ENCODE results near the gene ADCY6.

ADCY6 gene

DNA sequence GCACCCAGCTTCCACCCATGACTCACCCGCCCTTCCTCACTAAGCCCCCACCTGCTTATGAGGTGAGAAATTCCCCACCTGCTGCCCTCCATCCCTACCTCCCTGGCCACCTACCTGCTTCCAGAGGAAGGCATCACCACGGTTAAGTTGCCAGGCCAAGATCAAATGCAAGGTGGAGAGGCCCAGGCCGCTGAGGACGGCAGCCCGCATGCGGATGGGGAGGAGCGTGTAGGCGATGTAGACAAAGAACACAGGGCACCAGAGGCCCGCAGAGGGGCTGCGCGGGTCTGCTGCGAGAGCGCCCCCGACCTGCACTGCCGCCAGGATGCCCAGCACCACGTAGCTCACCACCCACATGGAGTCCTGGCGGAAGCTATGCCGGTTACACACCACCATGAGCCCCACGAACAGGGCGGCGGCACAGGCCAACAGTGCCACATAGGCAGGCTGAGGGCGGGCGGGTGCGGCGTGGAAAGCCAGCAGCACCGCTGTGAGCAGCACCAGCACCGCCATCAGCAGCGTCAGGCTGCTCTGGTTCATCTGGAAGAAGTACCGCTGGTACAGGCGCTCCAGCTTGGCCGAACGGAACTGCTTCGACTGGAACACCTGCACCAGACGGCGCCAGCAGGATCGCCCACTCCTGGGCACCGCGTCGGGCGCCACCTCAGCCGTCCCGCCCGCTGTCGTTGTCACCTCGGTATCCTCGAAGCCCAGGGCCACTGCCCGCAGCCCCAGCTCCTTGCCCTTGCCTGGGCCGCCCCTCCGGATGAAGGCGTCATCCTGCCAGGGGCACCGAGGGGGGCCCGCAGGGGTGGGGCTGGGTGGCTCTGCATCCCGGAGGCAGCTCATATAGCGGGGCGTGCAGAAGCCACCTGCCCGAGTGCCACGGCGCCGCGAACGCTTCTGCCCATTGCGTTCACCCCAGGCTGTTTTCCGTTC is 6.2 kb downstream of the ADCY6 start:
- DNase-seq, result no peak

DNA sequence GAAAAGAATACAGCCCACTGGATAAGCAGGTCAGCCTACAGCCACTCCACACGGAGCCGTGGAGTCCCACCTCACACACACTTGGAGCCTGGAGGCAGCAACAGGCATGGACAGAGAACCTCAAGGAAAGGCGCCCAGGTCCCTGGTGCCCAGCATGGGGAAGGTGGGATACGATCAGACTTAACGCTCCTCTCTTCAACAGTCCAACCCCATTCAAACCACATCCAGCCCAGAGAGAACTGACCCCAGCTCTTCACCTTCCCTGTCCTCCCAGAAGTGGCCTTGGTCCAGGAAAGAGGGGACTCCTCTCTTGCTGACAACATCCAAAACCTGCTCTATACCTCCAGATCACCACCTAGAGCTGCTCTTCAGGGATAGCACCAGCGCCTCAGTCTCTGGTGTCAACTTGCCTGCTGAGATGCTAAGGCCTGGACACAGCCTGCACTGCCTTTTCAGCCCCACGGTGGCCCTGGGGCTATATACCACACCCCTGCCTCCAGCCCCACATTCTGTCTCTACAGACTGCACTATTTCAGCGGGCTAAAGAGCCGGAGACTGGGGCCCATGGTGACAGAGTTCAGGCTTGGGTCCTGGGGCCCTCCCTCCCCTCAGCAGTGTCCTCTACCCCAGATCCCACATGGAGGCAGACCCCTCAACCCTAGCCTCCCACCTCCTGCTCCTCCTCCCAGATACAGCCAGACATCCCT is 7.0 kb downstream of the ADCY6 start:
- DNase-seq, result no peak

DNA sequence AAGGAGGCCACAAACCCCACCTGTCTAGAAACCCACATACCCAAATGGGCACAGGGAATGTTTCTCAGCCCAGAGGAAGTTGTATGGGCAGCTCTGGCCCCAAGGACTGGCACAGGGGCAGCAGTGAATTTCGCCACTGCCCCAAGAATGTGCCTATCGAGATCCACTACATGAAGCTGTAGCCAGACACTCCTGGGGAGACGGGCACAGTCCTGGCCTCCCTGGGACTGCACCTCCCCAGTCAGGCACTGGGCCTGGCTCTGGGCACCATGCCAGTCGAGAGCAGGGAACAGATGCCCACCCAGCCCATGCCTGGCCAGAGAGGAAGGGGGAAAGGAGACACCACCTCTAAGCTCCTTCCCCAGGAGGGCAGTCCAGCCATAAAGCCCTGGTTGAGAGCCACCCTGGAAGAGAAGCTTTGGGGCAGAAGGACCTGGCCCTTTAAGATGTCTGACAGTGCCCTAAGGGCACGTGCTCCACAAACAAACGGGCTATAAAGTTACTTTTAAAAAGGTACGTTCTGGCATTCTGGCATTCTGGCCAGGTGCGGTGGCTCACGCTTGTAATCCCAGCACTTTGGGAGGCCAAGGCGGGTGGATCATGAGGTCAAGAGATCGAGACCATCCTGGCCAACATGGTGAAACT is 8.4 kb downstream of the ADCY6 start:
- no peak for DNase-seq

- peak; percentile 40 for DNase-seq
These were observed 9.0 kb downstream of the ADCY6 start for GRCh38 chr12:48779869-48780268.

DNA sequence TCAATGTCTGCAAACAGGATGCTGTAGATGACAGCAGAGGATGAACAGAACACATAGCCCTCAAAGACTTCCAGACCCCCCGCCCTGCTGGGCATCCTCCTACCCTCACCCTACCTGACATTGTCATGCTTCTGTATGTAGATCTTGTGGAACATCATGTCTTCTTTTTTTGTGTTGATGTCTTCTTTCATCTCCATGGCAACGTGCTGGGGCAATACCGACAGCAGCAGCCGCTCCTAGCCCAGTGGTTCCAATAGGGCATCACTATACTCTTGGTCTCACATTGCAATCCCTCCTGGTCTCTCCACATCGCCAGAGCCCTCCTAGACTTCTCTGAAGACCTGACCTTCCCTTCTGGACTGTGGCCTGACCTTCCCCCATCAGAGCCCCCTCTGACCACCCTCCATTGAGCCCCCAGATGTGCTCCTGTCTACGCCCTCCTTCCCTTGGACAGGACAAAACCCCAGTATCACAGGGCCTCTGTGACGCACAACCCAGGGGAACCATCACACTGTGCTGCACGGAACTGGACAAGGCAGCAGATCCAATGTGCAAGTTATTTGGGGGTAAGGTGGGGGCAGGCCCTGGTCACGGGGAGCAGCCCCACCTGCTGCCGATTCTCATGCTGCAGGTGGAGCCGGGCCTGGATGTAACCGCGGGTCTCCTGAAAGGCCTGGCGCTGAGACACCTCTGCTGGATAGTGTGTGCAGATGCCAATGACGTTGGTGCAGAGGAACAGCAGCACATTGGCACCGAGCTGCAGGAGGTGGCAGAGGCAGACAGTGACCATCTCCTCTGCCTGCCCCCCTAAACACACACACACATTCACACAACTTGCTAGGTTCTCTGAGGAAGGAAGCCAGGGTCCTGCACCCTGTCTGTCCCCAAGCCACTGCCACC is 11.1 kb downstream of the ADCY6 start:
- no peak for DNase-seq

DNA sequence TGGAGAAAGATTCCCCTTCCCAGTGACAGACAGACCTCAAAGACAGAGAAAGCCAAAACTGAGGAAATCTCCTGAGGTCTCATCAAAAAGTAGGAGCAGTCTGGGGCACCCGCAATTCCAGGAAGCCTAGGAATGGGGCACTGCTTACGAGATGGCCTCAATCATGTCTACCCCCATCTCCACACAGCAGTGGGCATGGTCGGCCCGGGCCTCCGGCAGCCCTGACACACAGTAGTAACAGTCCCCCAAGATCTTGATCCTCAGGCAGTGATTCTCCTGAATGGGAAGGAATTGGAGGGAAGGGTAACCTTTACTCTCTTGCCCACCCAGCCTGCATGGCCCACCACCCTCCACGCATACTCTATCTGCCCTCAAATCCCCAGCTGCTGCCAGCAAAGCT is 11.9 kb downstream of the ADCY6 start:
- no peak for DNase-seq

GRCh38 chr12:48775991-48776649 is 12.8 kb downstream of the ADCY6 start:
- no peak for DNase-seq

DNA sequence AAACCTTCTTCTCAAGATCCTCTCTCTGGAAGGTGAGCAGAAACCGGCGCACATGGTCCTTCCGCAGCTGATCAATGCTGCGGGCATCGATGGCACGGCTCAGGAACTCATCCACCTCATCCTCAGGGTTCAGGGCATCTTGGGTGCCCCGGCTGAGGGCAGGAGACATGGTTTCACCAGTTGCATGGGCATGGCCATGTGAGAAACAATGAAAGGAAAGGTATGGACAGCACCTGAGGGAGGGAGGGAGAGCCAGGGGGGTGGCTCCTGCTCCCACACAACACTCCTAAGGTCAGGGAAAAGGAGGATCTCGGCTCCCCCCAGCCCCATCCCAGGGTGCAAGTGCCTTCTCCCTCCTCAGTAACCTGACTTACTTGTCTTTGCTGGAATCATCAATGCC is 13.6 kb downstream of the ADCY6 start:
- DNase-seq, result no peak

DNA sequence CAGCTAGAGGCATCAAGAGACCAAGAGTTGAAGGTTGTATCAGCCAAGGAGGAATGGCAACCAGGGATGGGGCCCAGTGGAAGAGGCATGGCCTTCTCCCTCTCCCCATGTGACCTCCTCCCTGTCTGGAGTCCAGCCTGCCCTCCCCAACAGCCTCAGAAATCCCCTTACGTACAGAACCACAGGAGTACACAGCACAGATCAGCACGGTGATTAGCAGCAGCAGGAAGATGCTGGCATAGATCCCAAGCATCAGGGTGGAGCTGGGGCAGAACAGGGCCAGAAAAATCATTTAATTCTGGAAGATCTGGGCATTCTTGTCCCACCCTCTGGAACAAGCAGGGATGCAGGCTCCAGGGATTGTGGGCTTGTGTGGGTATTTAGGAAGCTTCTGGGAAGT is 14.4 kb downstream of the ADCY6 start:
- no peak for DNase-seq

DNA sequence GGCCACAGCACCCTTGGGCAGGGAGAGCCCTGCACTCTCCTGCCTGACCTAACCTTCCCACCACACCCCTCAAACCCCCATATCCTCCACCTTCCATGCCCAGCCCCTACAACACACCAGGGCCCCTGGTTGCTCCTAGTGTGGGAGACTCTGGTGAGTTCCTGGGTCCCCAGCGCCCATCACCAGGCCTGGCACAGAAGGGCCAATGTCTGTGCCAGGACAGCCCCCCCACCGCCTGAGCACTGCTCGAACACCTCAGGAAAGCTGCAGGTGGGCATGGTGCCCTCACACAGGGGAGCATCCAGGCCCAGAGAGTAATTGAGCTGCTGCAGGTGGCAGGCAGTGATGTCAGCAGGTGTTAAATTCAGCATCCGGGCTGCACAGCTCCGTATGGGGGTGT is 15.2 kb downstream of the ADCY6 start:
- no peak for DNase-seq

DNA sequence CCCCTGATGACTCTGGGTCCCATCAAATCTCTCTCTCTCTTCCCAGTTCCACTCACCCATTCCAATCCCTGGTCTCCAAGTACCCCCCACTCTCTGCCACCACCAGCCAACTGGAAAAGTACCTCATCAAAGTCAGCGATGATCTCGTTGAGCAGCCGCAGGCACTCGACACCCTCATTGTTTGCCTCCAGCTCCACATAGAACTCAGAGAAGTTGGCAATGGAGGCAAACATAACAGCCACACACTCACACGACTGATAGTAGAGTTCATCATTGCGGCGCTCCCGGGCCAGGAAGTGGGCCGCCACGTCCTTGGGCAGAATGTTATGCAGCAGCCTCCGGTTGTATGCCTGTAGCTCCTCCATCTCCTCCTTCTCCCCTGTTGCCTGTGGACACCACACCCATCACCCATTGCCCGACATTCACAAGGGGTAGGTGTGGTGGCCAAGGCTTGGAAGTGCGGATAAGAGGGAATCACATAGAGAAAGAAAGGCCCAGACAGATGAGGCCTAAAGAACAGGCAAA is 17.2 kb downstream of the ADCY6 start:
- no peak for DNase-seq

DNA sequence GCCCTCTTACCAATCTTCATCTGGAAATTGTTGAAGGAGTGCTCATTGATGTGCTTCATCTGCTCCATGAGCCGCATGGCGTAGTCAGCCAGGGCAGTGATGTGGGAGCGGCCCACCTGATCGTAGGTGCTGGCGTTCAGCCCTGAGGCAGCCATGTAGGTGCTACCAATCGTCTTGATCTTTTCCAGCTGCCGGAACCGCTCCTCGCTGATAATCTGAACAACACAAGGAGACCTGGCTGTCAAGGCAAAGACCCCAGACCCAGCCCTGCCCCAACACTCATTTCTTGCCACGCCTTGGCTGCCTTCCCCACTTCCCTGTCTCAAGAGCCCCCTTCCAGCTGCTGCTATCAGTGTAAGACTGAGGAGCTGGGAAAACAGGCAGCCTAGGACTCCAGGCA is 18.1 kb downstream of the ADCY6 start:
- DNase-seq, result no peak

DNA sequence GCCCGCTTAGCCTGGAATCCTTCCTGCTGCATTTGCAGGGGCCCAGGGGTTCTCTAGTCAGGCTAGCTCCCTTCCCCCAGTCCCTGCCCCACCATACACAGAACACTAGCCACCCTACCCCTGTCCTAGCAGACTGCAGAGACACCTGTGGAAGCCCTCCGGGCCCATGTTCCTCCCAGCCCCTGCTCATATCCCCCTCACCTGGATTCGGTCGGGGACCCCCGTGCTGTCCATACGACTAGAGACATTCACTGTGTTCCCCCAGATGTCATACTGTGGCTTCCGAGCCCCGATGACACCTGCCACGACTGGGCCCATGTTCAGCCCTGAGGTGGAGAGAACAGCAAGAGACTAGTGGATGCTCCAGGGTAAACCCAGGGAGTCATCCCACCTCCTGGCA is 20.2 kb downstream of the ADCY6 start:
- DNase-seq, result no peak

DNA sequence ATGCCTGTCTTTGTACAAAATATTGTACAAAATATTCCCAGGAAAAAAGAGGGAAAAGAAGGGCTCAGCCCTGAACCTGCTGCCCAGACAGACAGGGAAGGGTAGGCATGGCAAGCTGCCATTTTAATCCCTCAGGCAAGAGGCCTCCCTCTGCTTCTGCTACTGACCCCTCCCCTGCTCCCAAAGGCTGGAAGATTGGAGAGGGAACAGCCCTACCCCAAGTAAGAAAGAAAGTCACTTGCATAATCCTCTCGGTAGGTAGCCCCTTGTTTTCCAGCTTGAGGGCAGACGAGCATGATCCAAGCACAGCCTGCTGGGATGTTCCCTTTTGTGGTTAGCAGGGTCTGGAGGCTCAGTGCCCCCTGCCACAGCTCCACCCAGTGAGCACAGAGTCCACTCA is 20.7 kb downstream of the ADCY6 start:
- no peak for DNase-seq

GRCh38 chr12:48767521-48767920 is 21.4 kb downstream of the ADCY6 start:
- no peak for DNase-seq

GRCh38 chr12:48767047-48767446 is 21.8 kb downstream of the ADCY6 start:
- no peak for DNase-seq

DNA sequence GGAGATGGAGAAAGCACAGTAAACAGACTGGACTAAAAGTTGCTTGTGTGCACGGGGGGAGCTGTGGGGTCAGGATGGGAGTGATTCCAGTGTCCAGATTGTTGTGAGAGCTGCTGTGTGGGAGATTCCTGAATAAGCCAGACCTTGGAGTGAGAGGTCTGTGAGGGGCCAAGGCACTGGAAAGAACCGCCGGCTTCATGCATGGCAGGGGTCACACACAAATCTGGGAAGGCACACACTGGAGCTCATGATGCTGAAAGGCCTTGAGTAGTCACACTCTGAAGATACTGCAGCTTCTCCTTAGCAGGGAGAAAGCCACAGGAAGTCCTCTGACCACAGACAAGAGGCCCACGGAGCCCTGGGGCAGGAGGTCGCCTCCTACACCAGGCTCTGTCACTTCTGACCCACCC is 23.1 kb downstream of the ADCY6 start:
- DNase-seq, result no peak

DNA sequence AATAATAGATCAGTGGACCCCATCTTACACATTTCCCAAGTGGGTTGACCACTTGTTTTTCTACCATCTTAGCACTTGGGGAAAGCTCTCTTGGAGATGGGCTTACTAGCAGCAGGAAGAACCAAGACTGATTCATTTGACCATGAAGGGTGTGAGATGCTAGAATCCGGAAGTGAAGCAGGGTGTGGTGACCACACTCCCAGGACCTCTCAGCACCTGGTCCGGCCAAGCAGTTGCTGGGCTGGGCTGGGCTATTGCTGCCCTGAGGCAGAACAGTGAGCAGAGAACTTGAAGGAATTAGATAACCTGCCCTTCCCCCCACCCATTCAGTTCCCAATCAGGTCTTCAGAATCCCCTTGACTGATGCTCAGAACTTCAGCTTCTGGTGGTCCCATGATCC is 24.4 kb downstream of the ADCY6 start:
- no peak for DNase-seq

DNA sequence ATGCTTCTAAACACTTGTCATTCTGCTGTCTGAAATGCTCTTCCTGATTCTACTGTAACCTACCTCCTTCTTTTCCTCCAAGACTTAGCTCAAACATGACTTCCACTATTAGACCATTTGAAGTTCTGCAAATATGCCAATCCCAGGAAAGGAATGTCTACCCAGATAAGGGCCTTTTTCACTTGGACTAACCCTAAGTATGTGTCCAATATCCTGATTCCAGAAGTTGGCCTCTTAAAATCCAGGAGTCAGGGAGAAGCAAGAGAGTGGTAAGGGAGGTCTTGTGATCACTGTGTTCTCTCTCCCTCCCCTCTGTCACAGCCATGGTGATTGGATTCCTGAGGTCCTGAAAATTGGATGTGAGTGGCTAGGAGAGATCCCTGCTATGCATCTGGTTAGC is 30.2 kb downstream of the ADCY6 start:
- no peak for DNase-seq

DNA sequence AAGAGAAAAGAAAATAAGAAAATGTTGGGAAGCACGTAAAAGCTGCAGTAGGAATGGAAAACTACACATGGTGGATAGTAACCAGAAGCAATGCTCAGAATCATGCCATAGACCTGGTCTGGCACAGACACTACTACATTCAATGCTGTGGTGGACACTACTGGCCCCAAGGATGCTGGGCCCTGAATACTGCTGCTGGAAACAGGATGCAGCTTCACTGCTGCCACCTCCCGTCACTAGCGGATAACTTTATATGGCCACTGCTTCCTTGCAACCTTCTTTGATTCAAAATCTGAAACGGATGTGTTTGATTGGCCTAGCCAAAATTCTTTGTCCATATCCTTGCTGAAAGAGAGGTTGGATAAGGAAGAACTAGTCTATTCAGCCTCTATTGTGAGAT is 30.7 kb downstream of the ADCY6 start:
- no peak for DNase-seq

DNA sequence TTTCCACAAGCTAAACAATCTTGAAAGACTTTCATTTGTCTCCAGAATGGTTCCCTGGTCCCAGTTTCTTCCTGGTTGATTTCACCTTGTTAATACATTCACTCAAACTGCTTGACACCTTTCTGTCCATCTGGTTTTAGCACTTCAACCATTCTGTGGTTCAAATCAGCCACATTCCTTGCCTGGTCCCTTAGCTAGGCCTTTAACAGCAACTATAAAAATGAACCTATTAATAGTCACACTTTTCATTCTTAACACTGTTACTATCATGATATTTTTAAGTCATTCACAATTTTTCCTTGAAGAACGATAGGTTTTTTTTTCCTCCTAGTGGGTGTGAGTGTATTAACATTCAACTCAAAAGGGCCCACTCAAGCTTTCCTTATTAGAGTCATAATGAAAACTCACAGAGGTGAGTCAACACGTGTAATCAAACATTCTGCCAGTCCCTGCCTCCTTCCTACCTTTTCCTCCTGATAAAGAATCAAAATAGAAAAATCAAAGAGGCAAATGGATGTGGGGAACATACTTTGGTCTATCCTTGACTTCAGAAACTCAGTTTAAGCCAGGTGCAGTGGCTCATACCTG is 38.0 kb downstream of the ADCY6 start:
- DNase-seq, result no peak

GRCh38 chr12:48750215-48750614 is 38.7 kb downstream of the ADCY6 start:
- no peak for DNase-seq

All from SIG-M5 (cell line).